NCI-H1092 (cell line): ENCODE data around the gene TRIM71.
"Not testable (repeated sequence)": the region's sequence is repeated elsewhere in the genome, so short reads cannot be mapped to it uniquely, and the experiment has no call there.

Source experiments
- DNase-seq: peaks from one replicate; lab custom pipeline; 2025; lab: John Stamatoyannopoulos, UW

The TRIM71 gene

DNA sequence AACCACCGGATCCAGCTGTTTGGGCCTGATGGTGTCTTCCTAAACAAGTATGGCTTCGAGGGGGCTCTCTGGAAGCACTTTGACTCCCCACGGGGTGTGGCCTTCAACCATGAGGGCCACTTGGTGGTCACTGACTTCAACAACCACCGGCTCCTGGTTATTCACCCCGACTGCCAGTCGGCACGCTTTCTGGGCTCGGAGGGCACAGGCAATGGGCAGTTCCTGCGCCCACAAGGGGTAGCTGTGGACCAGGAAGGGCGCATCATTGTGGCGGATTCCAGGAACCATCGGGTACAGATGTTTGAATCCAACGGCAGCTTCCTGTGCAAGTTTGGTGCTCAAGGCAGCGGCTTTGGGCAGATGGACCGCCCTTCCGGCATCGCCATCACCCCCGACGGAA, 73.6 kb downstream of the TRIM71 start:
- DNase-seq, result no peak

DNA sequence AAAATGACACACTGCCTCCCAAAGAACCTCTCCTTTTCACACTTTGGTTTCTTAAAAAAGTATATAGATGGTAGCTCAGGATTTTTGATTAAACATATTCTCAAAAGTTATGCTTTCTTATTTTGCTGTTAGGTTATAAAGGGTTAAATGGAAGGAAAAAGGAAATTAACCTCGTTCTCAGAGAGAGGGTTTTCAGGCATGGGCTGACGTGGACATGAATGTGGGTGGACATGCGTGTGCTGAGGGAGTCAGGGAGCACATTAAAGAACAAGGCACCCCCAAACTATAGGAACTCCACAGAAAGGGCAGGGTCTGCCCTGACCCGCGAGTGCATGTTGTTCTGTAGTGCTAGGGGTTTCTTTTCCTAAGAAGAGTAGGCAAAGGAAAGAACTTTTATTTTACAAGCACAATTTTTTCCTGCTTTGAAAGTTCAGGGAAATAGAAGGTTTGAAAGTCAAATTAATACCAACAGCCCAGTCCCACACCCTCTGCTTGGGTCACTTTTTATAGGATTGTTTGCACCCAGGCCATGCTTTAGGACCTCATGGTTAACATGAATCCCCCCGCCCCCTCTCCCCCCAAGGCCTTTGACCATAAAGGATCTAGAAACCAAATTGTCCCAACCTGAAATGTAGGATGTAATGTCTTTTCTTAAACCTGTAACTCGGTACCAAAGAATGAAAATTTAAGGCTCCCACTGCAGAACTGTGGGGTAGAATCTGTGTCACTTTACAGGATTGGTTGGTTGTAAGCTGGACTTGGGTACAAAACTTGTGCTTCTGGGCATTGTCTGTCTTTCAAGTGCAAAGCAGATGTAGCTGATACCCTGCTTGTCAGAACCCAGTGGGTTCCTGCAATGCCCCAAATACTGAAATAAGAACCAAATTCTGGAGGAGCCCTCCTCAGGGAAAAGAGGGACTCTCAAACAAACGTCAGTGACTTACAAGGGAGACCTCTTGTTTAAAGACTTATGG, 75.1 kb downstream of the TRIM71 start:
- no peak for DNase-seq

DNA sequence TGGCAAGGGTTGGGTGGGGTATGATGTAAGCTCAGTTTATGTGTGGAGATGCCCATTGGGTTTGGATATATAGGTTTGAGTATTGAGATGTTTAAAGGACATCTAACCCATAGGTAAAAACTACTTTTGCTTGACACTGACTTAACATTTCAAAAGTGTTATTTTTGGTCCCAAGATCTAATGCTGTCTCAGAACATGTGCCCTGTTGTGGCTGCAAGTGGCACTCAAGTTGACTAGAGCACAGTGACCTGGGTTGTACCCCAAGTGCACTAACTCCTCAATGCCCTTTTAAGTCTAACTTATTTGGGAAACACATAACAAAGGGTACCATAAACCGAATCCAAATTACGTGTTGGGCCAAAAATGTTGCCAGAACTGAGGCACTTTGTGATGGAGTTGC, 77.2 kb downstream of the TRIM71 start:
- DNase-seq, result no peak

DNA sequence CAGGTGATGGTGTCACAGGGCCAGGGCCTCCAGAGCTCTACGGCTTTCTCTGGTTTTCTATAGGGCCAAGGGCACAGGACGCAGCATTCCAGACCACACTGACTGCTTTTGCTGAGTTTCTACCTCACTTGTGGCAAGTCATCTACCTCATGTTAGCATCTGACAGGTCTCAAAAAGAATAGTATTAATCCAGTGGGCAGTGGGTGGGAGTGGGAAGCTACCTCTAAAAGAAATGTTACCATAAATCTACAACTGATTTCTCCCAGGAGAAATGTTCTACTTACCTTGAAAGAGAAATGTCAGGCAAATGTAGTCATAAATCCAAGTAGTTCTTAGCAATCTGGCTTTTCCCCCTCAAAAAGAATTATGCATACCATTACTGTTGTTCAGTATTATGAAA, 77.9 kb downstream of the TRIM71 start:
- DNase-seq, result no peak

DNA sequence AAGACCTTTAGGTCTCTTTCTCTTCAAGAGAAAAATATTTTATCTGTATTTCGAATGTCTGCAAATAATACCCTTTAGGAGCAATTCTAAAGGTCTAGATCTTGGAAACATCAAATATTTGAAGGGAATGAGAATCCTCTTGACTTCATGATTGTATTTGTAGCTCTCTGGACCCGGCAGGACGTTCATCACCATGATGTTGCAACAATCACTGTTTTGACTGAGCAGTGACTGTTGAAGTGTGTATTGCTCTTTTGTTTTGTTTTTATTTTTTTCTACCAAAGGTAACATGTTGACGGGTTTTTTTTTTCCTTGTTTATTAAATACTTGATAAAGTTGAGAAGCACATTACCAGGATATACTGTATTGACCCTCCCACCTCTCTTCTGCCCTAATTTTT, 78.3 kb downstream of the TRIM71 start:
- DNase-seq, result no peak

DNA sequence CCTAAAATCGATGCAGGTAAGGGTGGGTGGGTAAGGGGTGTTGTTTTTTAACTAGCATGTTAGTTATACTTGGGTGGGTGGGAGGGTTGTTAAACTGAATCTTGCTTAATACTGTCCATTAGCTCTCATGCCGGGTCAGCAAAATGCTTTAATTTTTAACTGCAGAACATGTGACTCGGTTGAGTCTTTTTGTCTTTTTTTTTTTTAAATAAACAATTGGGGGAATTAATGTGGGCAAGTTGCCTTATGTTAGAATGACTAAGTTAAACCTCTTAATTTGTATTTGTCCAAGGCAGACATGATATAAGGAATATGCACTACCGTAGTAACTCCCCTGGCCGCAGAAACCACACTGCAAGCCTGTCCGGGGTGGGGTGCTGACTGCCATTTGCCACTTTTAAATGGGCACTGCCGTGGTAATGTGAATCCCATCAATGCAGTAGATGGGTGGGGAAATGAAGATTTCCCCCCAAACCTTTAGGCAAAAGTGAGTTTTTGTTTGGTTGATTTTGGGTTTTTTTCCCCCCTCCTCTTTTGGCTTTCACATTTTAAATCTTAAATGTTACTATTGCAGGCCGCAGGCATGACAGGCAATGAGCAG, 79.3 kb downstream of the TRIM71 start:
- DNase-seq, result no peak

DNA sequence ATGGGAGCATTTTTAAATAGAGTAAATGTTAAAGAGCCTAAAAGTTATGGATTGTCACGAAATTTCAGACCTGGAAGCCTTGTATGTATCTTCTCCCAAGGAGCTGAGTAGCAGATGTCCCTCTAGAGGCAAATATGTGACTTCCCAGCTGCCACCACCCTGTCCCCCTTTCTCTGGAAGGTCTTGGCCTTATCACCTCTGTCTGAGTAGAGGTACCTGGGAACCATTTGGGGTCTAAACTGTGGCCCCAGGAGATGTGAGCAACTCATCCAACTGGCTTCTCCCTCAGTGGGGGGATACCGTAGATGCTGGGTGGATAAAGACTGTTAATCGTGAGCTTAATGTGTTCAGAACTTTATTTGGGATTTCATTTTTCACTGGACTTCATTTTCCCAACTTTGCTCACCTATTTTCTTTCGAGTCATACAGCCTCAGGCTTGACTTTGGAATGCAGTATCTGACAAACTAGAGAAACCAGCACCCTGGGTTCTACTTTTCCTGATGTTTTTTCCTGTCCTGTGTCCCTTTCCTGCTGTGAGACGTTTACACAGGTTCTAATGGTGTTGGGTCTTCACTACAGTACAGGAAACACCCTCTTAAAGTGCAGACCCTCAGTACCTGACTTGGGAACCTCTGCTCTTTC, 80.3 kb downstream of the TRIM71 start:
- DNase-seq, result no peak

DNA sequence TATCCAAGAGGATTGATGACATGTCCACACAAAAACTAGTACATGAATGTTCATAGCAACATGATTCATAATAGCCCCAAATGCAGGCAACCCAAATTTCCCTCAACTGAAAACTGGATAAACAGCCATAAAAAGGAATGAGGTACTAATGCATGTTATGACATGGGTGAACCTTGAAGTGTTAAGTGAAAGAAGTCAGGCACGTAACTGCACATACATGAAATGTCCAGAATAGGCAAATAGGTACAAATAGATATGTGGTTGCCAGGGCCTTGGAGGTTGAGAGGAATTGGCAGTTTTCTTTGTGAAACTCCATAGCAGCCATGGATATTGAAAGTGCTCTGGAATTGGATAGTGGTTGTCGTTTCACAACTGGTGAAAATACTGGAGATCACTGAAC, 81.5 kb downstream of the TRIM71 start:
- no peak for DNase-seq

DNA sequence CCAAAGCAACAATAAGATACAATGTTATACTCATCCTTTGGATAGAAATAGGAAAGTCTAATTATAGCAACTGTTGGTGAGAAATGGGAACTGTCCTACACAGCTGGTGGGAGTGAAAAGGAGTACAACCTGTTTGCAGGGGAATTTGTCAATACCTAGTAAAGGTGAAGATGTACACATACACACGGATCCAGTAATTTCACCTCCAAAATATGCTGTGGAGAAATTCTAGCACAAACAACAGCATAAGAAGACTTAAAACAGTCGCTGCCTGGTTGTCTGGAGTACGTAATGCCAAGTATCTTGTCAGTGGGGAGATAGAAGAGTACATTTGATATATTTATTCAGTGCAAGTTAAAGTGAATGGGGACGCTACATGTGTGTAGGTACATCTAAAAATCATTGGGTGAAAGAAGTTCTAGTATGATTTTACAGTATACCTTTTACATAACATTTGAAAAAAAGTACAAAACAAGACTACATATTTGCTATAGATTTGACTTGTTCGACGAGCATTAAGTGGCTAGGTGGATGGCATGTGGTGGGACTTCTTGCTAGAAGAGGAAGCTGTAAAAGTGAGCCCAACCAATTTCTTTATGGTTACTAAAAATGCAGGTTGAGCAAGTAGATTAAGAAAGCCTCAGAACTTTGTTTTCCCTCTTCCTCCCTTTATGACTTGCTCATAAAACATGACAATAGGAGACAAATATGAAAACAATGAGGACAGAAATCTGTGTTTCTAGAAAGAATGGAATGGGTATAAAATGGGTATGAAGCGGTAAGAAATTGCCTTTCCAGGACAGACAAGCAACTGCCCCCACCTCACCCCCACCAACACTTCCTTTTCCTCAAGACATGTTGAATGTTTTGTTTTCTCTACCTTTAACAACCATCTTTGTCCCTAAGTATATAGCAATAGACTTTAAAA, 83.5 kb downstream of the TRIM71 start:
- DNase-seq, result no peak

DNA sequence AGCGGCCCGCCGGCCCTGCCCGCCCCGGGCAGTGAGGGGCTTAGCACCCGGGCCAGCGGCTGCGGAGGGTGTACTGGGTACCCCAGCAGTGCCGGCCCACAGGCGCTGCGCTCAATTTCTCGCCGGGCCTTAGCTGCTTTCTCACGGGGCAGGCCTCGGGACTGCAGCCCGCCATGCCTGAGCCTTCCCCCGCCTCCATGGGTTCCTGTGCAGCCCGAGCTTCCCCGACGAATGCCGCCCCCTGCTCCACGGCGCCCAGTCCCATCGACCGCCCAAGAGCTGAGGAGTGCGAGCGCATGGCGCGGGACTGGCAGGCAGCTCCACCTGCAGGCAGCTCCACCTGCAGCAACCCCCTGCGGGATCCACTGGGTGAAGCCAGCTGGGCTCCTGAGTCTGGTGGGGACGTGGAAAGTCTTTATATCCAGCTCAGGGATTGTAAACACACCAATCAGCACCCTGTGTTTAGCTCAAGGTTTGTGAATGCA, 85.1 kb downstream of the TRIM71 start:
- not testable (repeated sequence) for DNase-seq

DNA sequence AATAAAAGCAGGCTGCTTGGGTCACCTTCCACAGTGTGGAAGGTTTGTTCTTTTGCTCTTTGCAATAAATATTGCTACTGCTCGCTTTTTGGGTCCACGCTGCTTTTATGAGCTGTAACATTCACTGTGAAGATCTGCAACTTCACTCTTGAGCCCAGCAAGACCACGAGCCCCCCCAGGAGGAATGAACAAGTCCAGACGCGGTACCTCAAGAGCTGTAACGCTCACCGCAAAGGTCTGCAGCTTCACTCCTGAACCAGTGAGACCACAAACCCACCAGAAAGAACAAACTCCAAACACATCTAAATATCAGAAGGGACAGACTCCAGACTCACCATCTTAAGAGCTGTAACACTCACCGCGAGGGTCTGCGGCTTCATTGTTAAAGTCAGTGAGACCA, 86.2 kb downstream of the TRIM71 start:
- DNase-seq, result no peak

DNA sequence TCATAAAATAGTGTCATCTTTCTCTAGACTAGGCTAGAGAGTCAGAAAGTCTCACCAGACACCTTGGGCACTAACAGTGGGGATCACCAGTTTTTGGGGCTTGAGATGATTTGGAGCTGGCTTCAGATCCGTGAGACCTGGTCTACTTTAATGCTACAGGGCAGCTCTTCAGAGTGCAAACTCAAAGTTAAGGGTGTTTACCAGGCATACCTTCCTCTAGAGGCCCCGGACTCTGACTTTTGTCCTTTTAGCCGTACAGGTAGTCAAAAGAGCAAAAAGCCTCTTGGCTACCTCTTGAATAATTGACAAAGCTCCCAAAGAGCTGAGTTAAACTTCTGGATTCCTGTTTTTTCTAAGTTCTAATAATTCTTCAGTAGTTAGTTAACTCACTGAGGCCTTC, 92.2 kb downstream of the TRIM71 start:
- no peak for DNase-seq

DNA sequence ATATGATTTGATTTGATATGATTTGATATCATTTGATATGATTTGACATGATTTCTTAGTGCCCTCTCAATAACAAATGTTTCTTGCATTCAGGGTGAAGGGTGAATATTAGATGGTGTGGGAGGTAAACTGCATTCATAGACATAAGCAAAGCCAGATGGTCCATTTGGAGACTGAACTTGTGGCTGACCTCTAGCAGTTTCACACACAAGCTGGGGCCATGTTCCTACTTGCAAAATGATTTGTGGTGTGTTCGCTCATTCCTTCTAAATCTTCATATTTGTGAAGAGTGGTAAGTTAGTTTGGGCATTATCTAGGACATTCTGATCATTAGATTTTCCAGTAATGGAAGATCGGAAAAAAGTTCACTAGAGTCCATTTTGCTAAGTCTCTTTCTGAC, 93.2 kb downstream of the TRIM71 start:
- no peak for DNase-seq

DNA sequence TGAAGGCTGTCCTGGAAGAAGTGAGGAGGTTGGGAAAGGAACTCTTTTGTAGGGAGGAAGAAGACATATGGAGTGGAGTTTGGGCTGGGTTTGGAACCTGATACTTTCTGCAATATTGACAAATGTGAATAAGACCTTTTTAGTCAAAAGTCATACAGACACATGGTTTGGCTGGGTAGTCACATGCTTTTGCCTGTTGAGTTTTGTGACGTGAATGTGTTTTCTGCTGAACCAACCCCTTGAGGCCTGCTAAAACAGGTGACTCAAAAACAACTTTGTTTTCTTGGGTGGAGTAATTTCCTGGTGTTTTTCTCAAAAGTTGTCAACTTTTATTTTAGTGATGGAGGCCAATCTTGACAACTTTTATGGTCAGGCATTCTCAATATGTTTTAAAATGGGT, 94.2 kb downstream of the TRIM71 start:
- no peak for DNase-seq

DNA sequence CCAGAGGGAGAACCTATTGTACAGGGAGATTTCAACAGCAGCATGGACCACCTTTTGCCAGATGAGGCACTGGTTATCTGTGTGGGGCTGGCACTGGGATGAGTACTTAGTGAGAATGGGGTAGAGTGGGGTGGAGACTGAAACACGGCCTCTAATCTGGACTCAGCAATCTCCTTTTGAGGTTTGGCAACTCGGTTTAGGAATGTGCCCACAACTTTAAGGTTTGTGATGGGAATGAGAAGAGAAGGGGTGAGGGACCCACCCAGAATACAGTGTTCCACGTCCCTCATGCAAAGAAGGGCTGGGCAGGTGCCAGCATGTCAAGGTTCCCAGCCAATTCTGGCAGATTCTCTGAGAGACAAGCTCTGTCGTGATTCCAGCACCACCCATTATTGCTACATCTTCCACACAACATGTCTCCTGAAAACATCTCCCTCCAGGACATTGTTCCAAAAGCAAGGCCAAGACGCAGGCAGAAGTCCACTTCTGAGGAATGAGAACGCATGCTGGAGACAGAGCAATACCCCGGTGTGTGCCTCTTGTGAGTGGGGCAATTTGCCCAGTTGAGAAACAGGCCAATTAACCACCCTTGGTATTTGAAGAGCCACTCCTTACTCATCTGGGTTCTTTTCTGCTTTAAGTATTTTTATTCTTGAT, 96.1 kb downstream of the TRIM71 start:
- DNase-seq, result no peak

DNA sequence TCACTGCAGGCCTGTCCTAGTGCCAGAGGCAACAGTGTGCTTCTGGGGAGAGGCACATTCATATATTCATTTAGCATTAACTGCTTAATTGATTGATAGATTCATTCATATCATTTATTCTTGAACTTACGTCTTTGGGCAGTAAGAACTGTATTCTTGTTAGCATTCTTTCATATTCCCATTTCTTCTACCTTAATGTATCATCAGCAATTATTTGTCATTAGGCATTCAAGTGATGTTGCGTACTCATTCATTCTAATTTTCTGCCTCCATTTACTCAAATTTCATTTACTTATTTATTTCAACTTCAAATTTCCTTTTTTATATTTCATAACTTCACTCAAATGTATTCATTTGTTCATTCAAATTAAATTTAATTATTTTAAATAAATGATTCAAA, 102.1 kb downstream of the TRIM71 start:
- no peak for DNase-seq

DNA sequence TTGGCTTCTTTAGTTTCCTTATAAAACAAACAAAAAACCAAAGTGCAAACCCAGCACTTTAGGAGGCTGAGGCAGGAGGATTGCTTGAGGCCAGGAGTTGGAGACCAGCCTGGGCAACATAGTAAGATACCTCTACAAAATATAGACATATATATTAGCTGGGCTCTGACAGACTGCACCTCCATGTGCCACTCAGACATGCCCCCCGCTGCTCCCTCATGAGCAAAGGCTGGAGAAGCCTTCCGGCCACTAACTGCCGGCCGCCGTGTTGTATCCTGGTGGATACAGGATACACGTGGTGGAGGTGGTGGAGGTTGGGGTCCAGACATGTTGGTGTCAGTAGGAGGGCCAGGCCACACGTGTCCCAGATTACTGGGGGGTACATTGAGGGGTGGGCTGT, 104.3 kb downstream of the TRIM71 start:
- no peak for DNase-seq

DNA sequence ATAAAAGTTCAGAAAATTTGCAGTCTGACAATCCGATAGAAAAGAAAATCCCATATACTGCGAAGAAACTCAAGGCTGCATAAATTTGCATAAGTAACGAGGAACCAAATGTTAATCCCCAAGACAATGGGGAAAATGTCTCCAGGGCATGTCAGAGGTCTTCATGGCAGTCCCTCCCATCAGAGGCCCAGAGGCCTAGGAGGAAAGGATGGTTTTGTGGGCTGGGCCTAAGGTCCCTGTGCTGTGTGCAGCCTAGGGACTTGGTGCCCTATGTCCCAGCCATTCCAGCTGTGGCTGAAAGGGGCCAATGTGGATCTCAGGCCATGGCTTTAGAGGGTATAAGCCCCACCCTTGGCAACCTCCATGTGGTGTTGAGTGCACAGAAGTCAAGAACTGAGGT, 112.4 kb downstream of the TRIM71 start:
- no peak for DNase-seq

DNA sequence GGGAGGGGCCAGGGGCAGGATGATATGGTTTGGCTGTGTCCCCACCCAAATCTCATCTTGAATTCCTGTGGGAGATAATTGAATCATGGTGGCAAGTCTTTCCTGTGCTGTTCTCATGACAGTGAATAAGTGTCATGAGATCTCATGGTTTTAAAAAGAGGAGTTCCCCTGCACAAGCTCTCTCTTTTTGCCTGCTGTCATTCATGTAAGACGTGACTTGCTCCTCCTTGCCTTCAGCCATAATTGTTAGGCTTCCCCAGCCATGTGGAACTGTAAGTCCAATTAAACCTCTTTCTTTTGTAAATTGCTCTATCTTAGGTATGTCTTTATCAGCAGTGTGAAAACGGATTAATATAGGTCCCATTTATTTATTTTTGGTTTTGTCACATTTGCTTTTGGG, 113.5 kb downstream of the TRIM71 start:
- not testable (repeated sequence) for DNase-seq

DNA sequence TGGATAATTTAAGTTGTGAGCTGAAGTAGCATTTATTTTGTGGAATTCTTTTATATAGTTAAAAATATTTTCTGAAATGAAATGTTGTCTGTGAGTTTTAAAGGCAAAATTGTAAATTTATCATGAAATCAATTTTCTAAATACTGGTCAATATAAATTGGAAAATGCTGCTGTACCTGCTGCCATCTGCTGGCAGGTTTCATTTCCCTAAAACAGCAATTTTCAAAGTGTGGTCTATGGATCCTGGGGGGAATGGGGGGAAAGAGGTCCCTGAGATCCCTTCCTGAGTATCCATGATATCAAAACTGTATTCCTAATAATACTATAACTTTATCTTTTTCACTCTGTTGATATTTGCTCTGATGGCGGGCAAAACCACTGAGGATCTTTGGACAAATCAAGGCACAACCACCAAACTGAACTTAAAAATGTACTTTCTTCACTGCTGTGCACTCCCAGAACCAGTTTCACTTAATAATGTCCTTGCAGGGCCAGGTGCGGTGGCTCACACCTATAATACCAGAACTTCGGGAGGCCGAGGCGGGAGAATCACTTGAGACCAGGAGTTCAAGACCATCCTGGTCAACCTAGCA, 116.4 kb downstream of the TRIM71 start:
- no peak for DNase-seq

DNA sequence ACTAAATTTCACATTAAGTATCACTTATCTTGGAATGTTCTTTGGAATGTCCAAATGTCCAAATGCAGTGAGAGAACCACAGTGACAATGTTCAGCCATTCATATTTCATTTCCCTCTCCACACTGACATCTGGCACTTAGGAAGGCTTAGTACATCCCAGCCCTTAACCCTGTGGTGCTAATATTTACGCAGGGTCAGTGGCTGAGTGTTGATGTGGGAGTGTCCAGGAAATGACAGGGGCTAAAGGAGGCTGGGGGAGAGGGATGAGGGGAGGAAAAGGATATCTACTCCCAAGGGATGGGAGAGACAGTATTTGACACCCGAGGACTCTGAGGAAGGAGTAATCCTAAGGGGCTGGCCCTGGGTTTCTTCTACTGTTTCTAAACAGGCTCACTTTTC, 119.5 kb downstream of the TRIM71 start:
- DNase-seq, result no peak
